Osteoblast (primary cell): Measurements from ENCODE around the gene FAM241B. TPM values are rescaled to one million over a fixed set of nuclear protein-coding genes. Genes with fewer than 3 reads are reported as not detected.

ENCODE experiments used
- DNase-seq: peaks from one replicate; pipeline ENCODE4 v3.0.0; 2011; ENCODE audit warnings: low spot score, mixed read lengths; ENCODE audit not compliant: insufficient read length; ENCODE audit errors: missing footprints
- H2AFZ ChIP-seq: 2 replicates; pipeline ENCODE4 v1.6.0; 2011; ENCODE audit warnings: mild to moderate bottlenecking, low read length
- H3K27ac ChIP-seq: 2 replicates; pipeline ENCODE4 v1.5.1; 2011; ENCODE audit warnings: mild to moderate bottlenecking, low read depth, low read length, moderate library complexity
- H3K27me3 ChIP-seq: 2 replicates; pipeline ENCODE4 v1.6.0; 2012; ENCODE audit warnings: mild to moderate bottlenecking, control low read depth, inconsistent platforms, low read length, moderate library complexity; ENCODE audit not compliant: insufficient read depth
- H3K36me3 ChIP-seq: 2 replicates; pipeline ENCODE4 v1.5.1; 2011; ENCODE audit warnings: mild to moderate bottlenecking, low read length, control low read depth, moderate library complexity; ENCODE audit not compliant: insufficient read depth
- H3K4me1 ChIP-seq: 2 replicates; pipeline ENCODE4 v1.5.1; 2011; ENCODE audit warnings: mild to moderate bottlenecking, low read length, control low read depth, moderate library complexity; ENCODE audit not compliant: insufficient read depth
- H3K4me2 ChIP-seq: 2 replicates; pipeline ENCODE4 v1.6.0; 2011; ENCODE audit warnings: mild to moderate bottlenecking, low read length; ENCODE audit not compliant: insufficient read depth
- H3K4me3 ChIP-seq: fragments of 200-600 bp; sonication (generic); 3 replicates; pipeline ENCODE4 v1.5.1; 2012; ENCODE audit warnings: mild to moderate bottlenecking, low read length, inconsistent platforms; ENCODE audit not compliant: insufficient read depth
- H3K79me2 ChIP-seq: 2 replicates; pipeline ENCODE4 v1.6.0; 2012; ENCODE audit warnings: mild to moderate bottlenecking, low read length, control low read depth, inconsistent platforms; ENCODE audit not compliant: insufficient read depth
- H3K9me3 ChIP-seq: 2 replicates; pipeline ENCODE4 v1.5.1; 2011; ENCODE audit warnings: low read depth, low read length, control low read depth
- H4K20me1 ChIP-seq: 2 replicates; pipeline ENCODE4 v1.6.0; 2012; ENCODE audit warnings: mild to moderate bottlenecking, low read length, control low read depth; ENCODE audit not compliant: insufficient read depth
- CTCF ChIP-seq: IDR thresholded peaks from 2 replicates; pipeline ENCODE4 v1.5.1; 2011; ENCODE audit warnings: mild to moderate bottlenecking, low read depth, low read length, moderate library complexity; ENCODE audit errors: extremely low read depth
- total RNA-seq: library from RNA; depleted of rRNA; stranded (reverse); fragments of >200 nt; gene quantifications from 2 replicates; pipeline ENCODE4 v1.2.3, GENCODE V29; 2012

Gene FAM241B
- total RNA-seq, 1 donor: 0.36 TPM

GRCh38 chr10:69652111-69652856 lies 22.2 kb downstream of the FAM241B start:
- Histone ChIP-seq H3K4me2 (no peak overlapping the region), H3K27ac (no peak overlapping the region), H3K4me1 (no peaks in the 10 kb centered on the region), H3K36me3 (no peaks in the 10 kb centered on the region), H3K79me2 (no peaks in the 10 kb centered on the region), H2AFZ (no peak overlapping the region), H3K9me3 (no peaks in the 10 kb centered on the region), H3K4me3 (no peak overlapping the region), H4K20me1 (no peaks in the 10 kb centered on the region), H3K27me3 (peaks cover 38% of the 10 kb centered on the region)
- no peak for TF ChIP-seq CTCF
- peak; percentile 36 for DNase-seq

- Histone ChIP-seq H3K4me1 (no peaks in the 10 kb centered on the region), H3K27ac (no peak overlapping the region), H4K20me1 (no peaks in the 10 kb centered on the region), H3K4me3 (no peak overlapping the region), H3K27me3 (peaks cover 40% of the 10 kb centered on the region), H3K36me3 (no peaks in the 10 kb centered on the region), H3K9me3 (no peaks in the 10 kb centered on the region), H2AFZ (no peak overlapping the region), H3K4me2 (no peak overlapping the region), H3K79me2 (no peaks in the 10 kb centered on the region)
- no peak for TF ChIP-seq CTCF
- DNase-seq: peak; percentile 14
Measured at GRCh38 chr10:69652857-69653199, 22.8 kb downstream of the FAM241B start.

GRCh38 chr10:69653561-69653960 lies 23.5 kb downstream of the FAM241B start:
- H3K27me3 ChIP-seq: peaks cover 39% of the 10 kb centered on the region
- H3K4me2 ChIP-seq: no peak overlapping the region
- no peak overlapping the region for H2AFZ ChIP-seq

More at GRCh38 chr10:69653561-69653960, 23.5 kb downstream of the FAM241B start:
- no peaks in the 10 kb centered on the region for H3K79me2 ChIP-seq
- no peaks in the 10 kb centered on the region for H3K4me1 ChIP-seq
- no peaks in the 10 kb centered on the region for H4K20me1 ChIP-seq
- no peak overlapping the region for H3K4me3 ChIP-seq
- peak; percentile 25 for DNase-seq
- TF ChIP-seq CTCF: no peak
- no peak overlapping the region for H3K27ac ChIP-seq
- H3K36me3 ChIP-seq: no peaks in the 10 kb centered on the region
- H3K9me3 ChIP-seq: no peaks in the 10 kb centered on the region
